GM12801 (cell line): Measurements from ENCODE around the gene RASA2.

Source experiments
- TF ChIP-seq, protein P1 (sequence below): IDR thresholded peaks from one replicate; pipeline ENCODE4 v1.5.1; 2011; ENCODE audit warnings: control low read depth; ENCODE audit not compliant: insufficient read length; ENCODE audit errors: extremely low read depth

The RASA2 gene

DNA sequence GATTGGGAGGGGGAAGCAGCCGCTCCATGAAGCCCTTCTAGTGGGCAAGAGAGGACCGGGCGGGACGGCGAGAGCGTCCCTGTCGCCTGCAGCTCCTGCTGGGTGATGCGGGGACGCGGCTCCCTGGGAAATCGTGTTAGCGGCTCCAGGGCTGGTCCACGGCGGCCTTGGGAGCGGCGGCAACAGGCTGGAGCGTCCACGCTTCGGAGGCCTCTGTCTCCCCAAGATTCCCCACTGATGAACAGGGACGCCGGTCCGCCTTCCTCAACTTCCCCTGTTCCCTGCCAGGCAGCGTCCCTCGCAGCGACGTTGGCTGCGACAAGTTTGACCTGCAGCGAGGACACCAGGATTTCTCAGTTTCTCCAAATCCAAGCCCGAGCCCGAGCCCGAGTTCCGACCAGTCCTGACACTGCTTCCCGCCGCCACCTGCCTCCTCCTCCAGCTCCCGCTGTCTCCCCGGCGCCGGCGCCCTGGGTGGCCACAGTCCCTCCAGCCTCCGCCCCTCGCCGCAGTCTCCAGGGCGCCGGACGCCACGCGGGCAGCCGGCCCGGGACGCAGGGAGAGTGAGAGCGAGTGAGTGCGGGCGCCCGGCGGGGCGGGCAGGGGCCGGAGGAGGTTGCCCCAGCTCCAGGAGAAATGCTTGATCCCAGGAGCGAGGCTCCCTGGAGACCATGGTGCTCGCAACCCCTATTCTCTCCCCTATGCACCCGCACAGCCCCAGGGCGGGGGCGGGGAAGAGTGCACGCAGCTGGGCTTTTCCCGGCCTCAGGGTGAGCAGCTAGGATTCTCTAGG lies 173.2 kb downstream of the RASA2 start:
- TF ChIP-seq, protein P1, sequence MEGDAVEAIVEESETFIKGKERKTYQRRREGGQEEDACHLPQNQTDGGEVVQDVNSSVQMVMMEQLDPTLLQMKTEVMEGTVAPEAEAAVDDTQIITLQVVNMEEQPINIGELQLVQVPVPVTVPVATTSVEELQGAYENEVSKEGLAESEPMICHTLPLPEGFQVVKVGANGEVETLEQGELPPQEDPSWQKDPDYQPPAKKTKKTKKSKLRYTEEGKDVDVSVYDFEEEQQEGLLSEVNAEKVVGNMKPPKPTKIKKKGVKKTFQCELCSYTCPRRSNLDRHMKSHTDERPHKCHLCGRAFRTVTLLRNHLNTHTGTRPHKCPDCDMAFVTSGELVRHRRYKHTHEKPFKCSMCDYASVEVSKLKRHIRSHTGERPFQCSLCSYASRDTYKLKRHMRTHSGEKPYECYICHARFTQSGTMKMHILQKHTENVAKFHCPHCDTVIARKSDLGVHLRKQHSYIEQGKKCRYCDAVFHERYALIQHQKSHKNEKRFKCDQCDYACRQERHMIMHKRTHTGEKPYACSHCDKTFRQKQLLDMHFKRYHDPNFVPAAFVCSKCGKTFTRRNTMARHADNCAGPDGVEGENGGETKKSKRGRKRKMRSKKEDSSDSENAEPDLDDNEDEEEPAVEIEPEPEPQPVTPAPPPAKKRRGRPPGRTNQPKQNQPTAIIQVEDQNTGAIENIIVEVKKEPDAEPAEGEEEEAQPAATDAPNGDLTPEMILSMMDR, result no peak

DNA sequence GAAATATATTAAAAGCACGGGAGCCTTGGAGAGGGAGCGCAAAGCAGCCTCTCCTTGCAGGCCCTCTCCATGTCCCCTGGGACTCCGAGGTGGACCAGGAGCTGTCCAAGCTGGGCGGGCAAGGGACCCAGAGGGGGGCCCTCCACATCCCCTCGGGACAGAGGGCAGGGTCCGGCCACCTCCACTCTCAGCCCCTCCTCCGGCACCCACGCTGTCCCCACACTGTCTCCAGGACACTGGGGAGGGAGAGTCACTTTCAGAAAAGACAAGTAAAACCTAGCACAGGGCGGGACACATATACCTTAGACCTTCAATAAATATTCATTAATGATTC lies 173.8 kb downstream of the RASA2 start:
- TF ChIP-seq, protein P1, result no peak

DNA sequence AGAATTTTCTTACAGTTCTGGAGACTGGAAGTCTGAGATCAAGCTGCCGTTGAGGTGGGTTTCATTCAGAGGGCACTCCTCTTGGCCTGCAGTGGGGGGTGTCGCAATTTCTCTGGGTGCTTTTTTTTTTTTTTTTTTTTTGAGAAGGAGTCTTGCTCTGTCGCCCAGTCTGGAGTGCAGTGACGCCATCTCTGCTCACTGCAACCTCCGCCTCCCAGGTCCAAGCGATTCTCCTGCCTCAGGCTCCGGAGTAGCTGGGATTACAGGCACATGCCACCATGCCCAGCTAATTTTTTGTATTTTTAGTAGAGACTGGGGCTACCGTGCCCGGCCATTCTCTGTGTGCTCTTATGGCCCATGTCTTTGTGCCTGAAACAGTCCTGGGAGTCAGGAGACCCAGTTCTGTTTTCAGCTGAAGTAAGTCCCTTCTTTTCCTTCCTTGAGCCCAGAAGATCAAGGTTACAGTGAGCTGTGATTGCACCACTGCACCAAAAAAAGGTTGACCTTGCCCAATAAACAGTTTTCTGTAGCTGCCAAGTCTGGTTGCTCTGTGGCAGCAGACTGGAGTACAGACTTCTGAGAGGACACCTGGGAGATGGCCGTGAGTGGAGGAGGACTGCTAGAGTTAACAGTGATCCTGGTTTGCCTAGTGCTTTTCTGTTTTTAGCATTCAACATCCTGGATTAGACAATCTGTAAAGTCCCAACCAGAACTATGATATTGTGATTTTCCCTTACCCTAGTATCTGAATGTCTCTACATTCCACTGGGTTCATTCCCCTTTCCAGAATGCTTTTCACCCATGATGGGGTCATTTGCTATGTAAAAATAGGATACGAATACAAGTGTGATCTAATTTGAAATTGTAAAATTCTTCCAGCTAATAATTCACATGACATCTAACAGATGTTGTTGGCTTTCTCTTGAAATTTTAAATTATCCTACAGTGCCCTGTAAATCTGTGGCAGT lies 174.7 kb downstream of the RASA2 start:
- TF ChIP-seq, protein P1, result no peak

DNA sequence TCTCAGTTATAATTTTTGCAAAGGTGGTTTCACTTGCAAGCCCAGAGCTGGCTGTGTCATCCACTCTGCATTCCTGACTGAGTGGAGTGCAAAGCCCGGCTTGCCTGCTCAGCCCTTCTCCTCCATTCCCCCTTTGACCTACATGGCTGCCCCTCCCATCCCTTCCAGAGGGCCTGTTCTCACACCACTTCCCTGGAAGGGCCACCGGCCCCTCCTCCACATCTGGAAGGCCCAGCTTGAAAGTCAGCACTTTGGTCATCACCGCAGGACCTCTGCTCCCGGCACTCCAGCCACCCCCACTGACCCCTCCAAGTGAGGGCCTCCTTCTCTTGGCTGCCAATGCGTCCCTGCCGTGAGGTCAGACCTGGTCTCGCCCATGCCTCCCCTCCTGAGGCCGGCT lies 177.2 kb downstream of the RASA2 start:
- TF ChIP-seq, protein P1, result no peak
